Esophagus squamous epithelium (tissue), 4 donors: ENCODE data around the gene BID.
"Not testable (repeated sequence)": the region's sequence is repeated elsewhere in the genome, so short reads cannot be mapped to it uniquely, and the experiment has no call there.

ENCODE experiments used
- POLR2A ChIP-seq, 4 donors: fragments of 450-650 bp; IDR thresholded peaks; one replicate each; pipeline ENCODE4 v1.6.1; 2017; ENCODE audit warnings: antibody characterized with exemption in 4 of 4, mild to moderate bottlenecking in 4 of 4, moderate library complexity in 3 of 4
- TF ChIP-seq, protein P1 (sequence below), 6 experiments: fragments of 450-650 bp in 4 of 6; fragments of 200-600 bp in 2 of 6; sonication (generic) in 2 of 6; IDR thresholded peaks; one replicate each; pipeline ENCODE4 v1.5.1; 2016 to 2019; ENCODE audit warnings: antibody characterized with exemption in 6 of 6, mild to moderate bottlenecking in 4 of 6, moderate library complexity in 4 of 6

DNA sequence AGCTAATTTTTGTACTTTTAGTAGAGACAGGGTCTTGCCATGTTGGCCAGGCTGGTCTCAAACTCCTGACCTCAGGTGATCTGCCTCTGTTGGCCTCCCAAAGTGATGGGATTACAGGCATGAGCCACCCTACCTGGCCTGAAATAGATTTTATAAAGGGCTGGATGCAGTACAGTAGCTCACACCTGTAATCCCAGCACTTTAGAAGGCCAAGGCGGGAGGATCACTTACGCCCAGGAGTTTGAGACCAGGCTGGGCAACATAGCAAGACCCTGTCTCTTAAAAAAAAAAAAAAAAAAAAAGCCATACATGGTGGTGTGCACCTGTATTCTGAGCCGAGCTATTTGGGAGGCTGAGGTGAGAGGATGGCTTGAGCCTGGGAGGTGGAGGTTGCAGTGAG, 76.0 kb downstream of the BID start:
- TF ChIP-seq POLR2A (IDR thresholded peaks at IDR 0.05) = not testable (repeated sequence)
- TF ChIP-seq, protein P1, sequence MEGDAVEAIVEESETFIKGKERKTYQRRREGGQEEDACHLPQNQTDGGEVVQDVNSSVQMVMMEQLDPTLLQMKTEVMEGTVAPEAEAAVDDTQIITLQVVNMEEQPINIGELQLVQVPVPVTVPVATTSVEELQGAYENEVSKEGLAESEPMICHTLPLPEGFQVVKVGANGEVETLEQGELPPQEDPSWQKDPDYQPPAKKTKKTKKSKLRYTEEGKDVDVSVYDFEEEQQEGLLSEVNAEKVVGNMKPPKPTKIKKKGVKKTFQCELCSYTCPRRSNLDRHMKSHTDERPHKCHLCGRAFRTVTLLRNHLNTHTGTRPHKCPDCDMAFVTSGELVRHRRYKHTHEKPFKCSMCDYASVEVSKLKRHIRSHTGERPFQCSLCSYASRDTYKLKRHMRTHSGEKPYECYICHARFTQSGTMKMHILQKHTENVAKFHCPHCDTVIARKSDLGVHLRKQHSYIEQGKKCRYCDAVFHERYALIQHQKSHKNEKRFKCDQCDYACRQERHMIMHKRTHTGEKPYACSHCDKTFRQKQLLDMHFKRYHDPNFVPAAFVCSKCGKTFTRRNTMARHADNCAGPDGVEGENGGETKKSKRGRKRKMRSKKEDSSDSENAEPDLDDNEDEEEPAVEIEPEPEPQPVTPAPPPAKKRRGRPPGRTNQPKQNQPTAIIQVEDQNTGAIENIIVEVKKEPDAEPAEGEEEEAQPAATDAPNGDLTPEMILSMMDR (IDR thresholded peaks at IDR 0.05) = not testable (repeated sequence)
